ENCODE measurements around the gene PLIN3. TPM values are rescaled to one million over a fixed set of nuclear protein-coding genes. Genes with fewer than 3 reads are reported as not detected.

PLIN3 gene
- total and polyA plus RNA-seq, 9 of the 15 experiments (the other 6 are each of a cell fraction or from before 2014, with no cell fraction given) = 7.5 to 75.6 (median 43.1) TPM

GRCh38 chr19:4791183-4792018 lies 76.1 kb downstream of the PLIN3 start, which contains the start of gene FEM1A (continued):
- TF ChIP-seq ZMIZ1 (IDR thresholded peaks at IDR 0.05; ENCODE audit: low read depth in 2 of 2, low read length in 2 of 2) (peak in 1 of 2 experiments; percentile 58; a peak in 1 of 4 replicates), ZNF584 (CRISPR knock-in tag; IDR thresholded peaks at IDR 0.05; ENCODE audit: low read depth) (peak; percentile 99), GTF2E2 (tag; IDR thresholded peaks at IDR 0.05) (no peak), FOXP1 (CRISPR knock-in tag; IDR thresholded peaks at IDR 0.05) (no peak), RBM22 (IDR thresholded peaks at IDR 0.05; ENCODE audit: low read depth, low read length, poor library complexity, severe bottlenecking) (no peak), RBM14 (IDR thresholded peaks at IDR 0.05; ENCODE audit: borderline replicate concordance, insufficient read depth, low read depth, low read length) (no peak), SPI1 (IDR thresholded peaks at IDR 0.05; ENCODE audit: borderline replicate concordance, low read depth, low read length) (peak; percentile 56), JUN (IDR thresholded peaks at IDR 0.05; ENCODE audit: borderline replicate concordance, low read depth, low read length) (0 out of 2 replicates have a peak, but pooled peaks have one; percentile 40), JUN (CRISPR knock-in tag; IDR thresholded peaks at IDR 0.05; ENCODE audit: borderline replicate concordance) (no peak), PBX2 (CRISPR knock-in tag; IDR thresholded peaks at IDR 0.05; ENCODE audit: low read depth) (no peak), PBX2 (tag; conservative IDR thresholded peaks at IDR 0.05; ENCODE audit: low read depth) (no peak; the same call in 1 of the 2 replicates), ELK1 (CRISPR knock-in tag; IDR thresholded peaks at IDR 0.05) (no peak), ZNF311 (CRISPR knock-in tag; IDR thresholded peaks at IDR 0.05) (peak; percentile 96), MAX (CRISPR knock-in tag; IDR thresholded peaks at IDR 0.05) (peak; percentile 70; the same call in 1 of the 2 replicates), SAFB (IDR thresholded peaks at IDR 0.05; ENCODE audit: borderline replicate concordance, low read depth, low read length) (no peak), NELFE (IDR thresholded peaks at IDR 0.05; ENCODE audit: insufficient read depth, insufficient read length) (no peak), ZBTB12 (CRISPR knock-in tag; IDR thresholded peaks at IDR 0.05) (peak; percentile 98)

All from K562 (cell line).